Loucy (cell line): ENCODE results near the gene ATP5PD.

Source experiments
- CTCF ChIP-seq: fragments of 200-600 bp; sonication (generic); conservative IDR thresholded peaks from 2 replicates; pipeline ENCODE4 v1.5.1; 2014; ENCODE audit warnings: mild to moderate bottlenecking, antibody characterized with exemption, low read length
- EZH2phosphoT487 ChIP-seq: fragments of 200-600 bp; IDR thresholded peaks from 2 replicates; pipeline ENCODE4 v1.6.1; 2018; ENCODE audit warnings: antibody characterized with exemption, mild to moderate bottlenecking, moderate library complexity, borderline replicate concordance

GRCh38 chr17:75003070-75003956, 43.5 kb downstream of the ATP5PD start:
- TF ChIP-seq CTCF: no peak
- TF ChIP-seq EZH2phosphoT487: no peak
